T-helper 17 cell (primary cell): ENCODE results near the gene DAAM2. TPM values are rescaled to one million over a fixed set of nuclear protein-coding genes. Genes with fewer than 3 reads are reported as not detected.

Experiments
- ATAC-seq: fragments of 150-1000 bp; cut with Tn5 transposase; 2 replicates; pipeline ENCODE4 v1.10.0; 2021; ENCODE audit warnings: mild to moderate bottlenecking, moderate library complexity
- DNase-seq, 3 donors: peaks; one replicate each; pipeline versions ENCODE4 v3.0.0 to v3.0.0-alpha.2; 2020 to 2021
- H3K9me3 ChIP-seq: one replicate; pipeline ENCODE4 v1.7.0; 2013; ENCODE audit warnings: low read length, mild to moderate bottlenecking; ENCODE audit not compliant: control insufficient read depth, poor library complexity, severe bottlenecking
- H3K27ac Mint-ChIP-seq: one replicate; pipeline ENCODE4 v1.8.0; 2022; ENCODE audit warnings: mild to moderate bottlenecking, moderate library complexity, mixed read lengths
- H3K27me3 Mint-ChIP-seq: one replicate; pipeline ENCODE4 v1.8.0; 2022; ENCODE audit warnings: mixed read lengths
- H3K36me3 Mint-ChIP-seq: one replicate; pipeline ENCODE4 v1.8.0; 2022; ENCODE audit warnings: low read depth, mixed read lengths
- H3K4me1 Mint-ChIP-seq: one replicate; pipeline ENCODE4 v1.8.0; 2022; ENCODE audit warnings: mild to moderate bottlenecking, mixed read lengths
- H3K4me3 Mint-ChIP-seq: one replicate; pipeline ENCODE4 v1.8.0; 2022; ENCODE audit warnings: mild to moderate bottlenecking, moderate library complexity, mixed read lengths
- total RNA-seq, 4 donors: library from RNA in 2 of 4; stranded (reverse) in 2 of 4; gene quantifications; one replicate each; pipeline ENCODE4 v1.2.3 and lab custom pipeline; 2022 to 2026

DAAM2 gene
- total RNA-seq, 2 donors from 2014 or later = not detected

DNA sequence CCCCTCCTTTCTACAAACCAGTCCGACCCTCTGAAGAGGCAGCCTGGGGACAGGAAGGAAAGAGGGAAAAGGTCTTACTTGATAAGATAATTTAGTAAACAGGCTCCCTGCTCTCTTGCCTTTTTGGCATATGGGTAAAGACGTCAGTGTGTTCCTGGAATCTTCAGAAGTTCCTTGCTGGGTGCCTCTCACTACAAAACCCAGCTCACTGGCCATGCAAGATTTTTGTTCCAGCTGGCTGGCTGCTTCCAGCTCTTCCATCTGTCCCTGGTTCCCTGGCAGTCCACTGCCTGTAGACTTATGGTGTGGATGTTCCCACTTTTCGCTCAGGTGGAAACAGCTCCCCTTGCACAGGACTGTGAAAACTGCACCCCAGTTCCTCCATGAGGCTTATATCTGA, 84.7 kb downstream of the DAAM2 start:
- Mint-ChIP-seq H3K27ac (no peak overlapping the region), H3K27me3 (peaks cover 18% of the 10 kb centered on the region), H3K4me1 (no peaks in the 10 kb centered on the region), H3K4me3 (no peak overlapping the region), H3K36me3 (no peaks in the 10 kb centered on the region)
- DNase-seq = no peak
- H3K9me3 ChIP-seq = no peaks in the 10 kb centered on the region
- ATAC-seq = no peak

DNA sequence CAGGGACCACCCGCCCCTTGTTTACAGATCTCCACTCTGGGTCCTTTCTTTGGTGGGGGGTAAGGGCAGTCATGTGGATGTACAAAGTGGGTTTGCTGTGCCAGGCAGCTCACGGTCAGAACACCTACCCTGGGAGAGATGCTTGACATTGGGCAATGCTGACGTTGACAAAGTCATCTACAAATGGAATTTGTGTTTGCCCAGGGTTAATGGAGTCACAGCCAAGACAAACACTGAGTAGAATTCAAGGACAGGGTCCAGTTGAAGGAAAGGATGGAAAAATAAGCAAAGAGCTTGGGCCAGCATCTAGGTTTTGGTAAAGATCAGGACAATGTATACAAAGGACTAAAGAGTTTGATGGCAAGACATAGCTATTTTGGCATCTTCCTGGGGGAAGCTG, 87.4 kb downstream of the DAAM2 start:
- no peaks in the 10 kb centered on the region for H3K36me3 Mint-ChIP-seq
- no peak overlapping the region for H3K27ac Mint-ChIP-seq
- DNase-seq (no peak), ATAC-seq (no peak)
- H3K4me1 Mint-ChIP-seq = no peaks in the 10 kb centered on the region
- H3K4me3 Mint-ChIP-seq = no peak overlapping the region
- H3K27me3 Mint-ChIP-seq = peaks cover 25% of the 10 kb centered on the region
- no peaks in the 10 kb centered on the region for H3K9me3 ChIP-seq

GRCh38 chr6:39880594-39880993, 88.4 kb downstream of the DAAM2 start:
- ATAC-seq (no peak), DNase-seq (no peak)
- no peaks in the 10 kb centered on the region for H3K4me1 Mint-ChIP-seq
- H3K36me3 Mint-ChIP-seq = no peaks in the 10 kb centered on the region
- H3K9me3 ChIP-seq = no peaks in the 10 kb centered on the region
- H3K4me3 Mint-ChIP-seq = no peak overlapping the region
- peaks cover 31% of the 10 kb centered on the region for H3K27me3 Mint-ChIP-seq
- no peak overlapping the region for H3K27ac Mint-ChIP-seq

DNA sequence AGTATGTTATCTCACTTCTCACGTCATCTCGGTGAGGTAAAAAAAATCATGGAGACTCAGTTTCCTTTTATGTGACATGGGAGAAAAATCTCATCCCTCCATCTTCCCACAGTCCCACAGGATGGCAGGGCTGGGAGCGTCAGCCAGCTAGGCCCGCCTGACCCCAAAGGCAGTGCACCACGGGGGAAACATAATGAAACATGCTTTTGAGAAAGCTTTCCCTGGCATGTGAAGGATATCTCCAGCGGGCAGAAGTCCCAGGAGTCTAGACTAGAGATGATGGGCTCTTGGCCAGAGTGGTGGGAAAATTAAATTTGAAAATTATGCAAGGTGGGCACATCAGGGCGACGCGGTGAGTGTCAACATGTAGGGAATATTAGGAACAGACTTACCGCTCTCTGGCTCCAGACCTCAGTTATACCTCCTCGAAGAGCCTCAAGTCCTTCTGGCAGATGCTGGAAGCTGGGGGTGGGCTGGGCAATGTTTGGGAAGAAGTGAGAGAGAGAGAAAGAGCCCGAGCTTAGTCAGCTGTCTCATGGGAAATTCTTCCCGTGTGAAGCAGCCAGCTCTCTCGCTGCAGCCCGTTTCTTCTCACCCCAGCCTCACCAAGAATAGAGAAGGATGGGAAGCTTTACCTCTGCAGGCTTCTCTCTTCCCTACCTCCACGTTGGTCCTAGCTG, 89.8 kb downstream of the DAAM2 start:
- H3K36me3 Mint-ChIP-seq = no peaks in the 10 kb centered on the region
- peaks cover 31% of the 10 kb centered on the region for H3K27me3 Mint-ChIP-seq
- no peak overlapping the region for H3K27ac Mint-ChIP-seq
- no peaks in the 10 kb centered on the region for H3K4me1 Mint-ChIP-seq
- no peak for DNase-seq
- no peak for ATAC-seq
- no peaks in the 10 kb centered on the region for H3K9me3 ChIP-seq
- H3K4me3 Mint-ChIP-seq = no peak overlapping the region

- no peaks in the 10 kb centered on the region for H3K4me1 Mint-ChIP-seq
- no peak overlapping the region for H3K4me3 Mint-ChIP-seq
- H3K27me3 Mint-ChIP-seq = peaks cover 30% of the 10 kb centered on the region
- ATAC-seq (no peak), DNase-seq (no peak)
- H3K27ac Mint-ChIP-seq = no peak overlapping the region
- H3K9me3 ChIP-seq = no peaks in the 10 kb centered on the region
- H3K36me3 Mint-ChIP-seq = no peaks in the 10 kb centered on the region
Measured at GRCh38 chr6:39882531-39882899, 90.3 kb downstream of the DAAM2 start.

DNA sequence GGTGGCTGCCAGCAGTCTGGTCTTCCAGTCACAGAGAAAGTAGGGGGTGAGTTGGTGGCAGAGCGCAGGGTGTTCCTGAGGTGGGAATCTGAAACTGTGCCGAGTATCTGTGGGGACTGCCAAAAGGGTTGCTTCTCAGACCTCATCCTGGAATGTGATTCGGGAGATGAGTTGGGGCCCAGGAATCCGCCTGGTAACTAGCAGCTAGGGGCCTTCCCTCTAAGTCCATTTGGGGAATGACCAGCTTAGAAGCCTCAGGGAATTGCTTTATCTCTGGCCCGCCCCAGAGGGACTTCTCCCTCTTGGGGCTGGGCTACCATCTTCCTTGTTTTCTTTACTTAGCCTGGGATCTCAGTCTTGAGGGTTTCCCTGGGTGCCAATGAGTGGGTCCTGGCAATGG, 92.5 kb downstream of the DAAM2 start:
- DNase-seq (no peak), ATAC-seq (no peak)
- H3K4me1 Mint-ChIP-seq = no peaks in the 10 kb centered on the region
- peaks cover 41% of the 10 kb centered on the region for H3K27me3 Mint-ChIP-seq
- H3K9me3 ChIP-seq = no peaks in the 10 kb centered on the region
- H3K27ac Mint-ChIP-seq = no peak overlapping the region
- H3K4me3 Mint-ChIP-seq = no peak overlapping the region
- H3K36me3 Mint-ChIP-seq = no peaks in the 10 kb centered on the region

- Mint-ChIP-seq H3K4me1 (no peaks in the 10 kb centered on the region), H3K27ac (no peak overlapping the region), H3K36me3 (no peaks in the 10 kb centered on the region), H3K4me3 (no peak overlapping the region), H3K27me3 (peaks cover 41% of the 10 kb centered on the region)
- H3K9me3 ChIP-seq = no peaks in the 10 kb centered on the region
- no peak for ATAC-seq
- DNase-seq = no peak
Measured at GRCh38 chr6:39885691-39886090, 93.5 kb downstream of the DAAM2 start.

GRCh38 chr6:39886871-39887270, 94.7 kb downstream of the DAAM2 start:
- H3K4me1 Mint-ChIP-seq = no peaks in the 10 kb centered on the region
- no peak overlapping the region for H3K27ac Mint-ChIP-seq
- DNase-seq (no peak), ATAC-seq (no peak)
- H3K27me3 Mint-ChIP-seq = peaks cover 41% of the 10 kb centered on the region
- H3K36me3 Mint-ChIP-seq = no peaks in the 10 kb centered on the region
- H3K4me3 Mint-ChIP-seq = no peak overlapping the region
- no peaks in the 10 kb centered on the region for H3K9me3 ChIP-seq

DNA sequence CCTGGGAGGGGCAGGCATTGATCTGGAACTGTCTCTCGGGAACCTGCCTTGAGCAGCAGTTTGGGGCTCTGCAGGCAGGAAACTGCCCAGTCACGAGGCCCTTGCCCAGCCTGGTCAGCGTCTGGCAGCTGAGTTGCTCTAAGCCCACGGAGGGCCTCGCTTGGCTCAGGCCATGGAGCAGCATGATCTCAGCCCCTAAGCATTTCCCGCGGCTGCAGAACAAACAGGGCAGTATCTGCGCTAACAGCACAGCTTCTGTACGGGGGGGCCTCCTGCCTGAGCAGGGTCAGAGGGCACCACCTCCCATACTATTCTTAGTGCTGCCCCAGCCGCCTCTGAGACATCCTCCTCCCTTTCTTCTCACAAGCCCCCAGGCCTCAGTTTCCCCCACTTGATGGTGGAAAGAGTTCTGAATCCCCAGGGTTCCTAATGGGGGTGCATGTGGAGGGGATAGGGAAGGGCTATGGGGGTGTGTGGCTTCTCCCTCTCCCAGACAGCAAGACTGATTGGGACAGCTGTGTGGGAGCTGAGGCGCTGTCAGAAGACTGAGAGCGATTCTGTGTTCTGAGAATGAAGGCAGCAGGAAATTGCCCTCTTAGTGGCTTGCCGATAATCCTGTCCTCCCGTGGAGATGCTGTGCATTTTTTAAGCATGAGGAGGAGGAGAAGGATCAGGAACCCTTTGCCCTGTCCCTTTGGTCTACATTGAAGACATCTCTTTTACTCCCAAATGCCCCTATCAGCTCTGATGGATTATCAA, 95.7 kb downstream of the DAAM2 start:
- no peaks in the 10 kb centered on the region for H3K4me1 Mint-ChIP-seq
- H3K27me3 Mint-ChIP-seq = peaks cover 42% of the 10 kb centered on the region
- no peaks in the 10 kb centered on the region for H3K36me3 Mint-ChIP-seq
- ATAC-seq = no peak
- H3K27ac Mint-ChIP-seq = no peak overlapping the region
- no peak overlapping the region for H3K4me3 Mint-ChIP-seq
- no peak for DNase-seq
- H3K9me3 ChIP-seq = no peaks in the 10 kb centered on the region

- no peak for ATAC-seq
Measured at GRCh38 chr6:39889229-39889628, 97.1 kb downstream of the DAAM2 start.

GRCh38 chr6:39891353-39891752, 99.2 kb downstream of the DAAM2 start:
- Mint-ChIP-seq H3K36me3 (no peaks in the 10 kb centered on the region), H3K4me3 (no peak overlapping the region), H3K27me3 (peaks cover 23% of the 10 kb centered on the region), H3K27ac (no peak overlapping the region), H3K4me1 (no peaks in the 10 kb centered on the region)
- H3K9me3 ChIP-seq = no peaks in the 10 kb centered on the region
- ATAC-seq = no peak
- DNase-seq = no peak

More at GRCh38 chr6:39889229-39889628, 97.1 kb downstream of the DAAM2 start:
- Mint-ChIP-seq H3K27ac (no peak overlapping the region), H3K4me3 (no peak overlapping the region), H3K27me3 (peaks cover 34% of the 10 kb centered on the region), H3K36me3 (no peaks in the 10 kb centered on the region), H3K4me1 (no peaks in the 10 kb centered on the region)
- H3K9me3 ChIP-seq = no peaks in the 10 kb centered on the region
- DNase-seq = no peak

DNA sequence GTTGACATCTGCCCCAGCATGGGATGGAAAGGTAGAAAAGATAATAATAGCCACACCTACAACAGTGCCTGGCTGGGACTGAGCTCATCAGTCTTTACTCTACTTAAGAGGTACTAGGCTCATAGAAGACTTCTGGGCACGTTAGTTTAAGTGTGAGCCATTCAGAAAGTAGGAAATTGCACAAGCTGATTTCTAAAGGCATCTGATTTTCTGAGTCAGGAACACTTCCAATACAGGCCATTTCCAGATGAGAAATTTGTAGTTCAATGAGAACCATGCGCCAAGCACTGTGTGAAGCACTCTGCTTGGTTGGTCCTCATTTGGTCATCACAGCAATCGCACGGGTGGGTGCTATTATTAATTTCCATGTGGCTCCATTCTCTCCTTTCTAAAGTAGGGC, 99.8 kb downstream of the DAAM2 start:
- no peaks in the 10 kb centered on the region for H3K36me3 Mint-ChIP-seq
- no peak overlapping the region for H3K4me3 Mint-ChIP-seq
- H3K4me1 Mint-ChIP-seq = no peaks in the 10 kb centered on the region
- DNase-seq (no peak), ATAC-seq (no peak)
- H3K27ac Mint-ChIP-seq = no peak overlapping the region
- H3K27me3 Mint-ChIP-seq = peaks cover 23% of the 10 kb centered on the region
- no peaks in the 10 kb centered on the region for H3K9me3 ChIP-seq

GRCh38 chr6:39892490-39893129, 100.4 kb downstream of the DAAM2 start:
- Mint-ChIP-seq H3K27me3 (peaks cover 24% of the 10 kb centered on the region), H3K4me3 (no peak overlapping the region), H3K27ac (no peak overlapping the region), H3K4me1 (no peaks in the 10 kb centered on the region), H3K36me3 (no peaks in the 10 kb centered on the region)
- no peaks in the 10 kb centered on the region for H3K9me3 ChIP-seq
- no peak for DNase-seq
- no peak for ATAC-seq
